ENCODE results near the gene METTL3. TPM values are rescaled to one million over a fixed set of nuclear protein-coding genes. Genes with fewer than 3 reads are reported as not detected.

The METTL3 gene
- total RNA-seq, 2 donors from 2014 or later, result 54.8 to 62.4 TPM

GRCh38 chr14:21449899-21450216 lies 61.3 kb downstream of the METTL3 start:
- peaks cover 11 to 29% of the 10 kb centered on the region in 2 donors for H3K4me1 ChIP-seq (ENCODE audit: control insufficient read depth in 1 of 2, low read depth in 2 of 2)

More at GRCh38 chr14:21449899-21450216, 61.3 kb downstream of the METTL3 start:
- H3K36me3 ChIP-seq, result no peaks in the 10 kb centered on the region
- no peak overlapping the region for H3K4me3 ChIP-seq
- TF ChIP-seq CTCF (IDR thresholded peaks at IDR 0.05), result no peak
- DNase-seq (ENCODE audit: low spot score) (no peak), ATAC-seq (ENCODE audit: insufficient number of reproducible peaks, low FRiP score, low read depth) (no peak)
- H3K9me3 ChIP-seq, result no peaks in the 10 kb centered on the region
- H3K27ac ChIP-seq, result no peak overlapping the region
- no peaks in the 10 kb centered on the region for H3K27me3 ChIP-seq (replicated peaks; ENCODE audit: insufficient read depth)

Other genes starting within 250 kb of the METTL3 start
- 100 to 1,000 TPM; 208 to 422 TPM for gene HNRNPC, start 241.9 kb downstream of the METTL3 start, total RNA-seq
- gene RPGRIP1, start 231.3 kb downstream of the METTL3 start, total RNA-seq, result not detected
- 10 to 100 TPM; 48.1 to 87.3 TPM for gene SUPT16H, start 127.3 kb downstream of the METTL3 start, total RNA-seq
- gene CHD8, start 55.2 kb downstream of the METTL3 start, total RNA-seq, result 10 to 100 TPM; 50.5 to 77.2 TPM
- 10 to 100 TPM; 19.2 to 29.3 TPM for gene RAB2B, start 34.4 kb downstream of the METTL3 start, total RNA-seq
- gene TOX4, start 34.1 kb downstream of the METTL3 start, total RNA-seq, result 10 to 100 TPM; 34.5 to 54.7 TPM
- gene SALL2, start 15.0 kb upstream of the METTL3 start, total RNA-seq, result 10 to 100 TPM in 1 of 2 donors, 1 to 10 TPM in 1; 4.9 to 11.3 TPM
- not detected for gene OR10G3, start 68.7 kb upstream of the METTL3 start, total RNA-seq
- not detected for gene OR10G2, start 123.6 kb upstream of the METTL3 start, total RNA-seq
- gene OR4E2, start 142.5 kb upstream of the METTL3 start, total RNA-seq, result not detected
- gene OR4E1, start 162.5 kb upstream of the METTL3 start, total RNA-seq, result not detected

All from thoracic aorta (tissue), 2 donors.